Measurements from ENCODE around the gene BICC1.

GRCh38 chr10:58642916-58643428 lies 130.3 kb downstream of the BICC1 start:
- no peak for TF ChIP-seq POLR2A (IDR thresholded peaks at IDR 0.05; ENCODE audit: low read depth, low read length)
- no peak for TF ChIP-seq CTCF (conservative IDR thresholded peaks at IDR 0.05; ENCODE audit: low read depth, low read length)
- no peak for TF ChIP-seq RAD21 (IDR thresholded peaks at IDR 0.05; ENCODE audit: low read length)
- no peak for TF ChIP-seq RFX5 (IDR thresholded peaks at IDR 0.05; ENCODE audit: low read depth, low read length)
- TF ChIP-seq SMC3 (IDR thresholded peaks at IDR 0.05; ENCODE audit: low read depth, low read length): no peak
- TF ChIP-seq ELK1 (IDR thresholded peaks at IDR 0.05; ENCODE audit: borderline replicate concordance, low read depth, low read length): no peak
- TF ChIP-seq USF2 (IDR thresholded peaks at IDR 0.05; ENCODE audit: low read depth, low read length): no peak
- TF ChIP-seq CHD1 (IDR thresholded peaks at IDR 0.05; ENCODE audit: low read depth, low read length): no peak
- TF ChIP-seq MXI1 (IDR thresholded peaks at IDR 0.05; ENCODE audit: borderline replicate concordance, low read depth, low read length): no peak
- TF ChIP-seq RCOR1 (IDR thresholded peaks at IDR 0.05; ENCODE audit: insufficient replicate concordance, low read length): no peak

All from IMR-90 (cell line).